Smooth muscle cell (in vitro differentiated cells): Measurements from ENCODE around the gene ZC3H7A. TPM values are rescaled to one million over a fixed set of nuclear protein-coding genes. Genes with fewer than 3 reads are reported as not detected.

Source experiments
- DNase-seq: peaks from one replicate; lab custom pipeline; 2025; ENCODE audit not compliant: unreplicated experiment; lab: John Stamatoyannopoulos, UW
- H2AFZ ChIP-seq: fragments of 200-600 bp; sonication (generic); 2 replicates; pipeline ENCODE4 v1.6.0; 2016; ENCODE audit warnings: antibody characterized with exemption, low read depth, mild to moderate bottlenecking
- H3F3A ChIP-seq: fragments of 200-600 bp; sonication (generic); 2 replicates; pipeline ENCODE4 v1.6.0; 2017; ENCODE audit warnings: antibody characterized with exemption, low read depth
- H3K27ac ChIP-seq: fragments of 200-600 bp; sonication (generic); 2 replicates; pipeline ENCODE4 v1.5.1; 2016; ENCODE audit warnings: low read depth, mild to moderate bottlenecking
- H3K27me3 ChIP-seq: fragments of 200-600 bp; sonication (generic); 2 replicates; pipeline ENCODE4 v1.6.1; 2016; ENCODE audit warnings: low read depth, mild to moderate bottlenecking
- H3K36me3 ChIP-seq: fragments of 200-600 bp; sonication (generic); 2 replicates; pipeline ENCODE4 v1.5.1; 2016; ENCODE audit warnings: low read depth
- H3K4me1 ChIP-seq: fragments of 200-600 bp; sonication (generic); 2 replicates; pipeline ENCODE4 v1.5.1; 2016; ENCODE audit warnings: low read depth
- H3K4me2 ChIP-seq: fragments of 200-600 bp; sonication (generic); 2 replicates; pipeline ENCODE4 v1.6.0; 2016; ENCODE audit warnings: mild to moderate bottlenecking
- H3K4me3 ChIP-seq: fragments of 200-600 bp; sonication (generic); 2 replicates; pipeline ENCODE4 v1.5.1; 2016; ENCODE audit warnings: mild to moderate bottlenecking
- H3K79me2 ChIP-seq: fragments of 200-600 bp; sonication (generic); 2 replicates; pipeline ENCODE4 v1.6.0; 2016; ENCODE audit warnings: low read depth, mild to moderate bottlenecking
- H3K9ac ChIP-seq: fragments of 200-600 bp; sonication (generic); 2 replicates; pipeline ENCODE4 v1.6.0; 2016; ENCODE audit warnings: low read depth
- H3K9me3 ChIP-seq: fragments of 200-600 bp; sonication (generic); replicated peaks from 2 replicates; pipeline ENCODE4 v1.5.1; 2016; ENCODE audit warnings: low read depth
- H4K20me1 ChIP-seq: fragments of 200-600 bp; sonication (generic); 2 replicates; pipeline ENCODE4 v1.6.0; 2016; ENCODE audit warnings: low read depth
- WGBS: methylation state at CpG from one replicate; pipeline ENCODE4 v1.1.7; 2016; ENCODE audit warnings: low lambda C conversion rate; 5-methylcytosine and 5-hydroxymethylcytosine counted together
- polyA plus RNA-seq: library from polyadenylated mRNA; unstranded; fragments of >200 nt; fragmentation: Nextera tagmentation; extraction: Ambion mirVana; gene quantifications from 2 replicates; pipeline ENCODE4 v1.2.1, GENCODE V29; 2016
- total RNA-seq: library from RNA; depleted of rRNA; stranded (reverse); fragments of >200 nt; gene quantifications from 2 replicates; pipeline ENCODE4 v1.2.3, GENCODE V29; 2014
- TF ChIP-seq, protein P1 (sequence below): fragments of 200-600 bp; sonication (generic); IDR thresholded peaks from 2 replicates; pipeline ENCODE4 v1.5.1; 2017; ENCODE audit warnings: borderline replicate concordance, mild to moderate bottlenecking, antibody characterized with exemption; ENCODE audit not compliant: insufficient read depth, poor library complexity, severe bottlenecking

Gene ZC3H7A
- total and polyA plus RNA-seq, 2 experiments from 2014 or later = 37.3 to 38.6 TPM

DNA sequence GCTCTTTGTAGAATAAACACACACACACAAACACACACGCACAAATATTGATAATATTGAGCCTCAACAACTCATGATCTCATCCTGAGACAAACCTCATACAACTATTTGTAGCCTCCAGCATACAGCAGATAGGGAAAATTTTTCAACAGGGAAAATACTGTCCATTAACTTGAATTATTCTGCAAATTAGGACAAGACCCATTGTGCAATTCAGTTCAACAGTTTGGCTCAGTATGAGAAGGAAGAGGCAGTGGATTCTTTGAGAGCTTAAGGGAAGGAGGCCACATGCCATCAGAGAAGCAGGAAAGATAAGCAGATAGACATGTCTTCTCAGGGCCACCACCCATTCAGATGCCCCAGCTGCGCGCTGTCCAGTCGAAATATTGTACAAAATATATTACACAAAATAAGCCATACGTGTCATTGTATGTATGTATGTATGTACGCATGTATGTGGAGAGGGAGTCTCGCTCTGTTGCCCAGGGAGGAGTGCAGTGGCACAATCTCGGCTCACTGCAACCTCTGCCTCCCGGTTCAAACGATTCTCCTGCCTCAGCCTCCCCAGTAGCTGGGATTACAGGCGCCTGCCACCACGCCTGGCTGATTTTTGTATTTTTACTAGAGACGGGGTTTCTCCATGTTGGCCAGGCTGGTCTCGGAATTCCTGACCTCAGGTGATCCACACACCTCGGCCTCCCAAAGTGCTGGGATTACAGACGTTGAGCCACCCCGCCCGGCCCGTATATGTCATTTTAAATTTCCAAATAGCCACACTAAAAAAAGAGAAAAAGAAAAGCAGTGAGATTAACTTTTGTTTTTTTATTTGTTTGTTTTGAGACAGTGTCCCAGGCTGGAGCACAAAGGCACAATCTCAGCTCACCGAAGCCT lies 1.8 kb downstream of the ZC3H7A start:
- no peaks in the 10 kb centered on the region for H3K9me3 ChIP-seq
- H3K4me1 ChIP-seq = peaks cover 30% of the 10 kb centered on the region
- 92% methylated on average over 20 of the region's 20 CpGs for WGBS
- H3K27me3 ChIP-seq = no peaks in the 10 kb centered on the region
- H3K4me3 ChIP-seq = peak overlapping the region; percentile 100
- H3K36me3 ChIP-seq = no peaks in the 10 kb centered on the region
- peaks cover 54% of the 10 kb centered on the region for H4K20me1 ChIP-seq
- H3K9ac ChIP-seq = peak overlapping the region; percentile 91
- H3F3A ChIP-seq = peaks cover 13% of the 10 kb centered on the region
- TF ChIP-seq, protein P1, sequence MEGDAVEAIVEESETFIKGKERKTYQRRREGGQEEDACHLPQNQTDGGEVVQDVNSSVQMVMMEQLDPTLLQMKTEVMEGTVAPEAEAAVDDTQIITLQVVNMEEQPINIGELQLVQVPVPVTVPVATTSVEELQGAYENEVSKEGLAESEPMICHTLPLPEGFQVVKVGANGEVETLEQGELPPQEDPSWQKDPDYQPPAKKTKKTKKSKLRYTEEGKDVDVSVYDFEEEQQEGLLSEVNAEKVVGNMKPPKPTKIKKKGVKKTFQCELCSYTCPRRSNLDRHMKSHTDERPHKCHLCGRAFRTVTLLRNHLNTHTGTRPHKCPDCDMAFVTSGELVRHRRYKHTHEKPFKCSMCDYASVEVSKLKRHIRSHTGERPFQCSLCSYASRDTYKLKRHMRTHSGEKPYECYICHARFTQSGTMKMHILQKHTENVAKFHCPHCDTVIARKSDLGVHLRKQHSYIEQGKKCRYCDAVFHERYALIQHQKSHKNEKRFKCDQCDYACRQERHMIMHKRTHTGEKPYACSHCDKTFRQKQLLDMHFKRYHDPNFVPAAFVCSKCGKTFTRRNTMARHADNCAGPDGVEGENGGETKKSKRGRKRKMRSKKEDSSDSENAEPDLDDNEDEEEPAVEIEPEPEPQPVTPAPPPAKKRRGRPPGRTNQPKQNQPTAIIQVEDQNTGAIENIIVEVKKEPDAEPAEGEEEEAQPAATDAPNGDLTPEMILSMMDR = no peak
- H3K79me2 ChIP-seq = peaks cover 88% of the 10 kb centered on the region
- no peak for DNase-seq
- no peak overlapping the region for H2AFZ ChIP-seq
- peak overlapping the region; percentile 82 for H3K27ac ChIP-seq
- H3K4me2 ChIP-seq = peak overlapping the region; percentile 98

DNA sequence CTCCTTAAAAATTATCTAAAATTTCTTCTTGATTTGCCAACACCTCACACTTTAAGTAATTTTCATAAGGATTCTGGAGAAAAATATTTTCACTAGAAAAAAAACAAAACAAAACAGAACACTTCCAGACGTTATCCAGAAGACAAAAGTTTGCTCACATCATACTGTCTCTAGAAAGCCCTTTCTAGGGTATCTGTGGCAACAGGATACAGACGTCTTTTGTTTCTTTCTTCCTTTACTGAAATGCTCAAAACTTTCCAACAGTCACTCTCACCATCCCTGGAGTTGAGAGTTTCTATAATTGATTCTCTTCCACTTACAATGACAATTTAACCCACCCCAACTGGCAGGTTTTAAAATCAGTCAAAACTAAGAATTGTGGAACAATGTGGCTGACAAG lies 2.6 kb downstream of the ZC3H7A start:
- no peaks in the 10 kb centered on the region for H3K27me3 ChIP-seq
- peaks cover 13% of the 10 kb centered on the region for H3F3A ChIP-seq
- H2AFZ ChIP-seq = no peak overlapping the region
- peak overlapping the region; percentile 82 for H3K27ac ChIP-seq
- H3K4me3 ChIP-seq = no peak overlapping the region
- no peaks in the 10 kb centered on the region for H3K36me3 ChIP-seq
- H3K9me3 ChIP-seq = no peaks in the 10 kb centered on the region
- H3K4me2 ChIP-seq = peak overlapping the region; percentile 16
- peaks cover 88% of the 10 kb centered on the region for H3K79me2 ChIP-seq
- peaks cover 62% of the 10 kb centered on the region for H4K20me1 ChIP-seq
- H3K9ac ChIP-seq = no peak overlapping the region
- no peak for DNase-seq
- peaks cover 30% of the 10 kb centered on the region for H3K4me1 ChIP-seq
- WGBS = 58% methylated on average over 2 of the region's 2 CpGs
- TF ChIP-seq, protein P1 = no peak

DNA sequence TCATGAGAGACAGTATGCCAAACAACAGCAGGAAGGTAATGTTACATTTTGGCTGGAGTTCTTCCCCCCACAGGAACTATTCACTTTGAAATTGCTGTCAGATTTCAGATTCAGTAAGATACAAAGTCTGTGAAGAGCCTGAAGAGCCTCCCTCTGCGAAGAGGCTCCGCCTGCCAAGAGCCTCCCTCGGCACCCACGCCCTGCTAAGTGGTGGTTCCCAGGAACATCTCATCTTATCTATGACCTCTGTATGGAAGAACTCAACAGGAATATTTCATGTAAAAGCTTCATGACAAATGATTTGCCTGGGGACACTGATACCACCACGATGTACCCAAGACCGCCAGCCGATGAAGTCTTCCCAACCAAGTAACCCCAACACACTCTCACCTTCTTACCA lies 3.2 kb downstream of the ZC3H7A start:
- Histone ChIP-seq H3K27me3 (no peaks in the 10 kb centered on the region), H3K79me2 (peaks cover 88% of the 10 kb centered on the region), H3K4me1 (peaks cover 29% of the 10 kb centered on the region), H4K20me1 (peaks cover 68% of the 10 kb centered on the region), H3K4me3 (no peak overlapping the region), H2AFZ (no peak overlapping the region), H3F3A (peaks cover 13% of the 10 kb centered on the region), H3K9me3 (no peaks in the 10 kb centered on the region), H3K4me2 (peak overlapping the region; percentile 16), H3K27ac (peak overlapping the region; percentile 82), H3K9ac (no peak overlapping the region), H3K36me3 (no peaks in the 10 kb centered on the region)
- WGBS = 74% methylated on average over 7 of the region's 7 CpGs
- TF ChIP-seq, protein P1 = no peak
- no peak for DNase-seq
